ENCODE measurements around the gene DAP. TPM values are rescaled to one million over a fixed set of nuclear protein-coding genes. Genes with fewer than 3 reads are reported as not detected.
A peak's percentile ranks its signal among the peaks of the same experiment; 100 is the strongest.

The DAP gene
- total and polyA plus RNA-seq, 12 donors: 14.2 to 52.5 (median 28.0) TPM

DNA sequence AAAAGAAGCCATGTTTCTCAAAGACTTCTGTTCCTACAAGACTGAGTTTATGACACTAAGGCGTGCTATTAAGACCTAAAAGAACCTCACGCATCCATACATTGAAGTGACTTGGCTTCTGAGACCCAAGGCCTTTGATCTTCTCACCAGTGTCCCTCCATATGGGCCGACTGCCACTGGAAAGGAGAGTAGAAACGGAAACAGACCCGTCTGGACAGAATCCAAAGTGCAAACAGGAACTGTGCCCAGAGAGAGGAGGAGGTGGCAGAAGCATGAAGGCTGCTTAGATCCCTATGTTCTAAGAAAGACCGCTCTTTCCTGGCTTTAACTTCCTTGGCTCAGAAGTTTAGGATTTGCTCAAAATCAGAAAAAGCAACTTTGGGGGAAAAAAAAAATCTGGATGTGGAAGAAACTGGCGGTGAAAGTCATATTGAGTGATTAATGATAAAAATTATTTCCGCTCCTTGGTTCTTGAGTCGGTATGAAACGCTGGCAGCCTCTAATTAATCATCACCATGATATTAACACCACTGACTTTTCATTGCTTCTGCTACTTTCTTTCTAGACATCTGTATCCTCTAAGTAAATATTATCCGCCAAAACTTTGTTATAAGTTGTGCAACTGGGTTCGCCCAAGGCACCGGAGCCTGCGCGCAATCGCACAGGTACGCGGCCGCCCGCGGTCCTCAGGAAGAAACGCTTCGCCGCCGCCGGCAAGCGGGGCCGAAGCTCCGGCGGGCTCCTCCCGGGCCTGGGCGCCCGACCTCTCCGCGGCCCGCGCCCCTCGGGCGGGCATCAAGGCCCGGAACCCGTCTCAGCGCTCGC, 726 bp downstream of the DAP start:
- Histone ChIP-seq H3K4me3 (peak overlapping the region; percentile 47 to 77 (median 70)), H3K27ac (peak overlapping the region; percentile 82 to 99 (median 95)), H3K27me3 (no peaks in the 10 kb centered on the region), H3K36me3 (peaks cover 0 to 6% (median 0%) of the 10 kb centered on the region in 9 donors), H3K9me3 (peaks cover 0 to under 1% (median 0%) of the 10 kb centered on the region in 11 donors), H3K4me1 (peaks cover 0 to 59% (median 37%) of the 10 kb centered on the region in 9 donors)
- TF ChIP-seq, protein P1, sequence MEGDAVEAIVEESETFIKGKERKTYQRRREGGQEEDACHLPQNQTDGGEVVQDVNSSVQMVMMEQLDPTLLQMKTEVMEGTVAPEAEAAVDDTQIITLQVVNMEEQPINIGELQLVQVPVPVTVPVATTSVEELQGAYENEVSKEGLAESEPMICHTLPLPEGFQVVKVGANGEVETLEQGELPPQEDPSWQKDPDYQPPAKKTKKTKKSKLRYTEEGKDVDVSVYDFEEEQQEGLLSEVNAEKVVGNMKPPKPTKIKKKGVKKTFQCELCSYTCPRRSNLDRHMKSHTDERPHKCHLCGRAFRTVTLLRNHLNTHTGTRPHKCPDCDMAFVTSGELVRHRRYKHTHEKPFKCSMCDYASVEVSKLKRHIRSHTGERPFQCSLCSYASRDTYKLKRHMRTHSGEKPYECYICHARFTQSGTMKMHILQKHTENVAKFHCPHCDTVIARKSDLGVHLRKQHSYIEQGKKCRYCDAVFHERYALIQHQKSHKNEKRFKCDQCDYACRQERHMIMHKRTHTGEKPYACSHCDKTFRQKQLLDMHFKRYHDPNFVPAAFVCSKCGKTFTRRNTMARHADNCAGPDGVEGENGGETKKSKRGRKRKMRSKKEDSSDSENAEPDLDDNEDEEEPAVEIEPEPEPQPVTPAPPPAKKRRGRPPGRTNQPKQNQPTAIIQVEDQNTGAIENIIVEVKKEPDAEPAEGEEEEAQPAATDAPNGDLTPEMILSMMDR (IDR thresholded peaks at IDR 0.05): no peak
- peak in 7 of 8 donors; percentile 20 to 43 (median 24) for ATAC-seq
- intact Hi-C loops (cut with DNase I): loop anchor here in 5 of 10 donors (2.0 to 5.0 kb wide), 4 partner anchors 34 to 58 kb away; no protein-coding TSS in a partner anchor
- peak in 1 of 2 donors; percentile 61 for DNase-seq
- 4% methylated on average over 43 of the region's 43 CpGs for WGBS, 2 donors

DNA sequence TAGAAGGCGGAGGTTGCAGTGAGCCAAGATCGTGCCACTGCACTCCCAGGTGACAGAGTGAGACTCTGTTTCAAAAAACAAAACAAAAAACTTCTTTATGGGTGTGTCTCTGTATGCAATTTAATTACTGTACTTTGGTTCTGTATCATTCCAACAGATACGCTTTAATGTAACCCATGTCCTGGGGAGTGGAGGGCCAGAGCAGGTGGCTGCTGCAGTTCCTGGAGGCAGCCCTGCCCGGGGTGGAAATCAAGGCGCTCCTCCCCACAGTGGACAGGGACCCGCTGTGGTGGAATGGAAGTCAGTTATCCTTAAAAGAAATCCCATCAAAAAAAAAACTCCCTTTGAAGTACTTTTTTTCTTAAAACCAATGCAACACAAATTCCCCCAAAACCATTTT, 1.9 kb downstream of the DAP start:
- intact Hi-C loops (cut with DNase I): loop anchor here in 1 of 10 donors (10.0 kb wide), 1 partner anchor 54 kb away; no protein-coding TSS in a partner anchor

DNA sequence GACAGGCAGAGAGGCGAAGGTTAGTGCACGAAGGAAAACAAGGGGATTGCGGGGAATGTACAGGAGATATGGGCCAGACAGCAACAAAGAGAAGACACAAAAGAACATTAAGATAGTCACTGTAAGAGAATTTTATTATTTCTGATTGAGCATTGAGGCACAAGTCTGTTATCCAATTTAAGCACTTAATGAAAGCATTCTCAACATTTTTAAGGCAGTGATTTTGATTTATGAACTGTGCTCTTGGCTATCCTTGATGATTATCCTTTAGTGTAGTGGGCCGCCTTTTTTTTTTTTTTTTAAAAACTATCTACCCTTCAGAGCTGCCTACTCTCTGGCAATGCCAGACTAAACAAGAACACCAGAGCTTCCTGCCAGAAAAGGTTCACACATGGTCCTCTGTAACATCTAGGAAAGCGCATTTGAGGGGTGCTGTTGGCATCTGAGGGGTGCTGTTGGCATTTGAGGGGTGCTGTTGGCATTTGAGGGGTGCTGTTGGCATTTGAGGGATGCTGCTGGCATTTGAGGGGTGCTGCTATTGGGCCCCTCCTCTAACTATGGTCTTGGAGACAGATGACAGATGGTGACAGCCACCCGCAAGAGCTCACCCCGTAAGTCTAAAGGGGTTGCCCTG, 3.0 kb downstream of the DAP start:
- Histone ChIP-seq H3K27ac (no peak overlapping the region), H3K4me1 (peaks cover 0 to 55% (median 37%) of the 10 kb centered on the region in 9 donors), H3K4me3 (no peak overlapping the region), H3K36me3 (peaks cover 0 to 25% (median 0%) of the 10 kb centered on the region in 9 donors), H3K9me3 (peaks cover 0 to 7% (median 0%) of the 10 kb centered on the region in 11 donors), H3K27me3 (no peaks in the 10 kb centered on the region)
- 85 to 94% methylated on average over 7 of the region's 7 CpGs for WGBS, 2 donors
- intact Hi-C loops (cut with DNase I): loop anchor here in 1 of 10 donors (10.0 kb wide), 1 partner anchor 53 kb away; no protein-coding TSS in a partner anchor
- DNase-seq: no peak
- ATAC-seq: no peak
- TF ChIP-seq, protein P1 (IDR thresholded peaks at IDR 0.05): no peak

More for the DNA sequence above, 1.9 kb downstream of the DAP start:
- peaks cover 0 to 7% (median 0%) of the 10 kb centered on the region in 11 donors for H3K9me3 ChIP-seq
- H3K4me1 ChIP-seq: peaks cover 0 to 59% (median 37%) of the 10 kb centered on the region in 9 donors
- no peak overlapping the region for H3K27ac ChIP-seq
- peaks cover 0 to 14% (median 0%) of the 10 kb centered on the region in 9 donors for H3K36me3 ChIP-seq
- H3K4me3 ChIP-seq: peak overlapping the region in 2 of 10 donors; percentile 67 to 77
- no peaks in the 10 kb centered on the region for H3K27me3 ChIP-seq
- TF ChIP-seq, protein P1 (IDR thresholded peaks at IDR 0.05): no peak
- DNase-seq (no peak), ATAC-seq (no peak)
- 96 to 97% methylated on average over 6 of the region's 6 CpGs for WGBS, 2 donors

DNA sequence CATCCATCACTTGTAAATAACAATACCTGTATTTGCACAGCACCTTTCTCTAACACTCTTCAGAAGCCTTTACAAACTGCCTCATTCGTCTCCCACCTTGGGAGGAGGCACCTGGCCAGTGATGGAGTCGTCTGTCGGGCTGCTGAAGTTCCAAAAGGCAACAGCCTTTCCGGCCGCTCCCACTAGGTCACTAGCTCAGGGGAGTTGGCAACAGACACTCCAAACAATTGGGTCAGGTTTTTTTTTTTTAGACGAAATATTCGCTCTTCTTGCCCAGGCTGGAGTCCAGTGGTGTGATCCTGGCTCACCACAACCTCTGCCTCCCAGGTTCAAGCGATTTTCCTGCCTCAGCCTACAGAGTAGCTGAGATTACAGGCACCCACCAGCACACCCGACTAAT, 4.0 kb downstream of the DAP start:
- Histone ChIP-seq H3K4me3 (no peak overlapping the region), H3K27ac (no peak overlapping the region), H3K9me3 (peaks cover 0 to 7% (median 0%) of the 10 kb centered on the region in 11 donors), H3K36me3 (peaks cover 0 to 35% (median 0%) of the 10 kb centered on the region in 9 donors), H3K27me3 (no peaks in the 10 kb centered on the region), H3K4me1 (peaks cover 0 to 52% (median 37%) of the 10 kb centered on the region in 9 donors)
- 67 to 73% methylated on average over 9 of the region's 9 CpGs for WGBS, 2 donors
- intact Hi-C loops (cut with DNase I): loop anchor here in 1 of 10 donors (10.0 kb wide), 1 partner anchor 52 kb away; no protein-coding TSS in a partner anchor
- TF ChIP-seq, protein P1 (IDR thresholded peaks at IDR 0.05): no peak
- no peak for DNase-seq
- ATAC-seq: no peak
